IMR-90 (cell line): ENCODE data around the gene PI4KA. TPM values are rescaled to one million over a fixed set of nuclear protein-coding genes. Genes with fewer than 3 reads are reported as not detected.

Experiments
- ATAC-seq: fragments of 200-7000 bp; cut with Tn5 transposase; 2 replicates; pipeline ENCODE4 v1.9.1; 2020; ENCODE audit warnings: low read depth, mild to moderate bottlenecking, moderate library complexity
- BruUV-seq: library from RNA; stranded (reverse); fragments of 400-500 nt; replicated peaks from 2 replicates; lab custom pipeline; 2021; lab: Mats Ljungman, UMichigan
- CTCF ChIA-PET: fragments of 300-600 bp; formaldehyde crosslinking; extraction: SDS; loops from one replicate; lab custom pipeline; 2021; ENCODE audit warnings: antibody characterized with exemption; lab: Yijun Ruan, JAX
- POLR2A ChIA-PET: fragments of 300-600 bp; sonication (Branson Sonifier 250); formaldehyde crosslinking; loops from one replicate; lab custom pipeline; 2022; ENCODE audit warnings: antibody characterized with exemption; ENCODE audit not compliant: unreplicated experiment; lab: Charles Lee
- DNase-seq: peaks from one replicate; pipeline ENCODE4 v3.0.0; 2013
- H2AFZ ChIP-seq: replicated peaks from 2 replicates; pipeline ENCODE3; 2013; ENCODE audit warnings: low read length, mild to moderate bottlenecking; ENCODE audit not compliant: poor library complexity
- H2AK5ac ChIP-seq: 2 replicates; pipeline ENCODE4 v1.6.1; 2013; ENCODE audit warnings: low read depth, low read length, inconsistent platforms
- H2AK9ac ChIP-seq: replicated peaks from 2 replicates; pipeline ENCODE3; 2013; ENCODE audit warnings: mild to moderate bottlenecking, low read depth, low read length, moderate library complexity; ENCODE audit not compliant: poor library complexity
- H2BK120ac ChIP-seq: 2 replicates; pipeline ENCODE4 v1.6.1; 2013; ENCODE audit warnings: low read depth, low read length, inconsistent platforms
- H2BK15ac ChIP-seq: 3 replicates; pipeline ENCODE4 v1.6.1; 2013; ENCODE audit warnings: low read depth, low read length, inconsistent platforms
- H2BK20ac ChIP-seq: 2 replicates; pipeline ENCODE4 v1.6.1; 2013; ENCODE audit warnings: low read depth, mild to moderate bottlenecking, inconsistent platforms, low read length, moderate library complexity
- H2BK5ac ChIP-seq: 2 replicates; pipeline ENCODE4 v1.6.1; 2013; ENCODE audit warnings: mild to moderate bottlenecking, low read depth, low read length, inconsistent platforms; ENCODE audit not compliant: poor library complexity, severe bottlenecking
- H3K14ac ChIP-seq: replicated peaks from 2 replicates; pipeline ENCODE4 v1.6.1; 2013; ENCODE audit warnings: low read depth, low read length, inconsistent platforms
- H3K18ac ChIP-seq: 2 replicates; pipeline ENCODE4 v1.6.1; 2013; ENCODE audit warnings: low read depth, low read length, control low read depth
- H3K23ac ChIP-seq: 2 replicates; pipeline ENCODE4 v1.6.1; 2013; ENCODE audit warnings: low read depth, low read length, inconsistent platforms
- H3K27ac ChIP-seq: 2 replicates; pipeline ENCODE4 v1.5.1; 2013; ENCODE audit warnings: mild to moderate bottlenecking, control low read depth, low read length; ENCODE audit not compliant: insufficient read depth
- H3K27me3 ChIP-seq: 2 replicates; pipeline ENCODE4 v1.6.1; 2013; ENCODE audit warnings: low read length; ENCODE audit not compliant: control insufficient read depth, insufficient read depth
- H3K36me3 ChIP-seq: 2 replicates; pipeline ENCODE4 v1.6.1; 2013; ENCODE audit warnings: low read length, mixed read lengths; ENCODE audit not compliant: control insufficient read depth, insufficient read depth
- H3K4ac ChIP-seq: 2 replicates; pipeline ENCODE4 v1.6.1; 2013; ENCODE audit warnings: low read depth, low read length, inconsistent platforms
- H3K4me1 ChIP-seq: 2 replicates; pipeline ENCODE4 v1.6.1; 2013; ENCODE audit warnings: low read length, mixed read lengths; ENCODE audit not compliant: control insufficient read depth, insufficient read depth
- H3K4me2 ChIP-seq: 2 replicates; pipeline ENCODE4 v1.6.1; 2013; ENCODE audit warnings: low read depth, mild to moderate bottlenecking, control low read depth, low read length, moderate library complexity
- H3K4me3 ChIP-seq: 2 replicates; pipeline ENCODE4 v1.5.1; 2013; ENCODE audit warnings: low read depth, mild to moderate bottlenecking, control low read depth, low read length, moderate library complexity; ENCODE audit not compliant: insufficient read depth
- H3K56ac ChIP-seq: 2 replicates; pipeline ENCODE4 v1.6.1; 2013; ENCODE audit warnings: low read length, inconsistent platforms; ENCODE audit not compliant: insufficient read depth; ENCODE audit errors: extremely low read depth
- H3K79me1 ChIP-seq, 2 experiments: 2 replicates each; pipeline ENCODE4 v1.6.1; 2013; ENCODE audit warnings: low read length in 2 of 2, inconsistent platforms in 1 of 2, low read depth in 1 of 2
- H3K9ac ChIP-seq: 2 replicates; pipeline ENCODE4 v1.6.1; 2013; ENCODE audit warnings: low read depth, low read length, control low read depth
- H3K9me1 ChIP-seq: 2 replicates; pipeline ENCODE4 v1.6.1; 2013; ENCODE audit warnings: low read length, inconsistent platforms; ENCODE audit not compliant: insufficient read depth
- H3K9me3 ChIP-seq: 2 replicates; pipeline ENCODE4 v1.6.1; 2013; ENCODE audit warnings: low read length; ENCODE audit not compliant: control insufficient read depth, insufficient read depth
- H4K20me1 ChIP-seq: 2 replicates; pipeline ENCODE4 v1.6.1; 2013; ENCODE audit warnings: low read length, inconsistent platforms; ENCODE audit not compliant: insufficient read depth
- H4K5ac ChIP-seq: 2 replicates; pipeline ENCODE4 v1.6.1; 2013; ENCODE audit warnings: mild to moderate bottlenecking, low read depth, low read length, control low read depth
- H4K8ac ChIP-seq, 2 experiments: 2 replicates each; pipeline ENCODE4 v1.6.1; 2013; ENCODE audit warnings: low read depth in 2 of 2, low read length in 2 of 2, control low read depth in 1 of 2, inconsistent platforms in 1 of 2
- H4K91ac ChIP-seq: 2 replicates; pipeline ENCODE4 v1.6.1; 2013; ENCODE audit warnings: low read depth, low read length, inconsistent platforms; ENCODE audit not compliant: insufficient read depth
- BHLHE40 ChIP-seq: fragments of 150-350 bp; IDR thresholded peaks from 2 replicates; pipeline ENCODE4 v1.6.1; 2016; ENCODE audit warnings: mild to moderate bottlenecking, low read depth, low read length
- CEBPB ChIP-seq: IDR thresholded peaks from 2 replicates; pipeline ENCODE4 v1.6.1; 2012; ENCODE audit warnings: low read depth, low read length, improper control_type of control experiment
- CHD1 ChIP-seq: IDR thresholded peaks from 2 replicates; pipeline ENCODE4 v1.6.1; 2012; ENCODE audit warnings: low read depth, low read length, improper control_type of control experiment
- FOS ChIP-seq: fragments of 150-350 bp; IDR thresholded peaks from 2 replicates; pipeline ENCODE4 v1.6.1; 2016; ENCODE audit warnings: low read depth, low read length
- MAFK ChIP-seq: IDR thresholded peaks from 2 replicates; pipeline ENCODE4 v1.6.1; 2012; ENCODE audit warnings: low read depth, low read length, improper control_type of control experiment
- MAZ ChIP-seq: IDR thresholded peaks from 2 replicates; pipeline ENCODE4 v1.6.1; 2012; ENCODE audit warnings: low read depth, mild to moderate bottlenecking, low read length, improper control_type of control experiment, moderate library complexity, borderline replicate concordance
- MXI1 ChIP-seq: IDR thresholded peaks from 2 replicates; pipeline ENCODE4 v1.6.1; 2012; ENCODE audit warnings: low read depth, mild to moderate bottlenecking, low read length, moderate library complexity, borderline replicate concordance
- NFE2L2 ChIP-seq: fragments of 150-350 bp; IDR thresholded peaks from 2 replicates; pipeline ENCODE4 v1.6.1; 2016; ENCODE audit warnings: low read depth, mild to moderate bottlenecking, low read length
- POLR2A ChIP-seq: IDR thresholded peaks from 2 replicates; pipeline ENCODE4 v1.6.1; 2012; ENCODE audit warnings: mild to moderate bottlenecking, low read depth, low read length
- RAD21 ChIP-seq: IDR thresholded peaks from 2 replicates; pipeline ENCODE4 v1.6.1; 2012; ENCODE audit warnings: low read length, improper control_type of control experiment
- RCOR1 ChIP-seq: IDR thresholded peaks from 2 replicates; pipeline ENCODE4 v1.6.1; 2012; ENCODE audit warnings: mild to moderate bottlenecking, low read length, improper control_type of control experiment; ENCODE audit not compliant: insufficient replicate concordance
- RFX5 ChIP-seq: IDR thresholded peaks from 2 replicates; pipeline ENCODE4 v1.8.0; 2012; ENCODE audit warnings: low read depth, mild to moderate bottlenecking, low read length, moderate library complexity
- SMC3 ChIP-seq: fragments of 150-350 bp; IDR thresholded peaks from 2 replicates; pipeline ENCODE4 v1.6.1; 2016; ENCODE audit warnings: low read depth, mild to moderate bottlenecking, antibody characterized with exemption, low read length, moderate library complexity
- WGBS, 2 experiments: methylation state at CpG; one replicate each; pipeline versions ENCODE4 v1.1.5 to v1.1.7; 2013; ENCODE audit warnings: missing lambda C conversion rate in 2 of 2; ENCODE audit not compliant: insufficient read length in 1 of 2; ENCODE audit errors: extremely low coverage in 2 of 2; 5-methylcytosine and 5-hydroxymethylcytosine counted together
- dilution Hi-C: fragments of 300-500 bp; cut with HindIII; formaldehyde crosslinking; loops from one replicate; pipeline ENCODE4 v1.14.3; 2018; ENCODE audit warnings: low sequenced_read_pairs; ENCODE audit not compliant: unreplicated experiment
- in situ Hi-C: fragments of 300-500 bp; cut with MboI; formaldehyde crosslinking; loops from 3 replicates; pipeline ENCODE4 v1.14.3; 2019; ENCODE audit warnings: low sequenced_read_pairs, inconsistent platforms, mixed read lengths
- intact Hi-C: fragments of 100-400 bp; cut with micrococcal nuclease; formaldehyde crosslinking; loops from 2 replicates; pipeline ENCODE4 v1.10.0; 2022
- polyA plus RNA-seq, 3 experiments: library from polyadenylated mRNA; depleted of rRNA; stranded (reverse); fragments of >200 nt; gene quantifications; 2 replicates each; pipeline ENCODE4 v1.2.3, GENCODE V29; 2012; ENCODE audit warnings: low replicate concordance in 1 of 3
- total RNA-seq: library from RNA; depleted of rRNA; stranded (reverse); fragments of >200 nt; gene quantifications from 2 replicates; pipeline ENCODE4 v1.2.3, GENCODE V29; 2012
- TF ChIP-seq, protein P1 (sequence below): conservative IDR thresholded peaks from 2 replicates; pipeline ENCODE4 v1.5.1; 2012; ENCODE audit warnings: mild to moderate bottlenecking, low read depth, low read length, improper control_type of control experiment
- TF ChIP-seq, protein P2 (sequence below): fragments of 150-350 bp; IDR thresholded peaks from 2 replicates; pipeline ENCODE4 v1.6.1; 2017; ENCODE audit warnings: mild to moderate bottlenecking, antibody characterized with exemption, low read length, low read depth
- TF ChIP-seq, protein P3 (sequence below): fragments of 150-350 bp; IDR thresholded peaks from 2 replicates; pipeline ENCODE4 v1.6.1; 2016; ENCODE audit warnings: low read depth, mild to moderate bottlenecking, low read length, moderate library complexity, borderline replicate concordance

PI4KA gene
- total and polyA plus RNA-seq, 2 of the 4 experiments (the other 2 are of a cell fraction): 16.8 to 35.5 TPM

DNA sequence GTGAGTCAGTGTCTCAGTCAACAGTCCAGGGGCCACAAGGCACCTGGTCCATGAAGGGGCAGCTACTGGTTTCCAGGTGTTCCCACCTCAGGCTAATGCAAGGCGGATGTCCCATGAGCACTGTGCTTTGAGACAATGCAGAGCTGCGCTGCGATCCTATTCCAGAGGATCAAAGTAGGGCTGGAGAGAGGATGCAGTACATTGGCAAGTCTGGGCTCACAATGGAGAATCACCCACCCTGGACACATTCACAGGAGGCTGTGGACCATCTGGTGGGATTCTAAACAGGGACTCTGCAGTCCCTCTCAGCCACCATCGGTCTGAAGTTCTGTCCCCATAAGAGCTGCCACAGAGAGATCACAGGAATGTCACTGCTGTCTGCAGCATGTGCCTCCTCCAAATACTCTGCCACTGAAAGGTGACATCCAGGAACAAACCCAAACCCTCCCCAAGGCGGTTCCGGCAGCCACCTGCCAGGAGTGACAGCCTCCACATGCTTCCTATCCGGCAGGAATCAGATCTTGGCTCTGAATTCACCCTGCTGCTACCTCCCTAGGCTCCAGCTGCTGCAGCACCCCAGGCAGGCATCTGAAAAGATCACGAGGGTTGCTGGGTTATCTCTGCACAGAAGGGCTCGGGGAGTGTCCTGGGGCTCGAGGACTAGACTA is 130.0 kb downstream of the PI4KA start:
- H2BK5ac ChIP-seq: no peak overlapping the region

More for the DNA sequence above, 130.0 kb downstream of the PI4KA start:
- Histone ChIP-seq H2BK120ac (no peak overlapping the region), H3K4me1 (no peaks in the 10 kb centered on the region), H3K56ac (no peak overlapping the region), H2BK20ac (no peak overlapping the region), H3K27ac (no peak overlapping the region), H2AFZ (no peak overlapping the region), H4K5ac (no peak overlapping the region), H4K91ac (no peak overlapping the region), H3K4me2 (no peak overlapping the region), H4K20me1 (no peaks in the 10 kb centered on the region), H3K9me1 (no peaks in the 10 kb centered on the region), H3K14ac (no peak overlapping the region), H3K36me3 (peaks cover 45% of the 10 kb centered on the region), H2AK5ac (no peak overlapping the region), H3K4me3 (no peak overlapping the region), H4K8ac (no peak overlapping the region), H3K27me3 (no peaks in the 10 kb centered on the region), H3K9ac (no peak overlapping the region), H2AK9ac (no peak overlapping the region), H3K23ac (no peak overlapping the region), H2BK15ac (no peak overlapping the region), H3K4ac (no peak overlapping the region), H3K9me3 (no peaks in the 10 kb centered on the region), H3K18ac (no peak overlapping the region), H3K79me1 (no peaks in the 10 kb centered on the region; a peak in 1 of 4 replicates)
- no TSS peak for BruUV-seq
- ATAC-seq (no peak), DNase-seq (no peak)
- ChIA-PET POLR2A (no interaction called here), CTCF (no interaction called here)
- dilution Hi-C loops (no loop called here), intact Hi-C loops (no loop called here), in situ Hi-C loops (loop anchor here (10.0 kb wide), 1 partner anchor 56 kb away; no protein-coding TSS in a partner anchor)
- WGBS, 2 experiments: 90% methylated on average over 2 of the region's 10 CpGs; no CpG with 5 or more reads in 1 of the 2 experiments
- TF ChIP-seq RAD21: no peak
- TF ChIP-seq MXI1: no peak
- TF ChIP-seq NFE2L2: no peak
- TF ChIP-seq POLR2A: no peak
- TF ChIP-seq SMC3: no peak
- TF ChIP-seq, protein P1, sequence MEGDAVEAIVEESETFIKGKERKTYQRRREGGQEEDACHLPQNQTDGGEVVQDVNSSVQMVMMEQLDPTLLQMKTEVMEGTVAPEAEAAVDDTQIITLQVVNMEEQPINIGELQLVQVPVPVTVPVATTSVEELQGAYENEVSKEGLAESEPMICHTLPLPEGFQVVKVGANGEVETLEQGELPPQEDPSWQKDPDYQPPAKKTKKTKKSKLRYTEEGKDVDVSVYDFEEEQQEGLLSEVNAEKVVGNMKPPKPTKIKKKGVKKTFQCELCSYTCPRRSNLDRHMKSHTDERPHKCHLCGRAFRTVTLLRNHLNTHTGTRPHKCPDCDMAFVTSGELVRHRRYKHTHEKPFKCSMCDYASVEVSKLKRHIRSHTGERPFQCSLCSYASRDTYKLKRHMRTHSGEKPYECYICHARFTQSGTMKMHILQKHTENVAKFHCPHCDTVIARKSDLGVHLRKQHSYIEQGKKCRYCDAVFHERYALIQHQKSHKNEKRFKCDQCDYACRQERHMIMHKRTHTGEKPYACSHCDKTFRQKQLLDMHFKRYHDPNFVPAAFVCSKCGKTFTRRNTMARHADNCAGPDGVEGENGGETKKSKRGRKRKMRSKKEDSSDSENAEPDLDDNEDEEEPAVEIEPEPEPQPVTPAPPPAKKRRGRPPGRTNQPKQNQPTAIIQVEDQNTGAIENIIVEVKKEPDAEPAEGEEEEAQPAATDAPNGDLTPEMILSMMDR: no peak
- no peak for TF ChIP-seq RCOR1
- TF ChIP-seq RFX5: no peak
- TF ChIP-seq MAFK: no peak
- TF ChIP-seq, protein P2, sequence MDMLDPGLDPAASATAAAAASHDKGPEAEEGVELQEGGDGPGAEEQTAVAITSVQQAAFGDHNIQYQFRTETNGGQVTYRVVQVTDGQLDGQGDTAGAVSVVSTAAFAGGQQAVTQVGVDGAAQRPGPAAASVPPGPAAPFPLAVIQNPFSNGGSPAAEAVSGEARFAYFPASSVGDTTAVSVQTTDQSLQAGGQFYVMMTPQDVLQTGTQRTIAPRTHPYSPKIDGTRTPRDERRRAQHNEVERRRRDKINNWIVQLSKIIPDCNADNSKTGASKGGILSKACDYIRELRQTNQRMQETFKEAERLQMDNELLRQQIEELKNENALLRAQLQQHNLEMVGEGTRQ: no peak
- TF ChIP-seq CEBPB: no peak
- TF ChIP-seq MAZ: no peak
- TF ChIP-seq, protein P3, sequence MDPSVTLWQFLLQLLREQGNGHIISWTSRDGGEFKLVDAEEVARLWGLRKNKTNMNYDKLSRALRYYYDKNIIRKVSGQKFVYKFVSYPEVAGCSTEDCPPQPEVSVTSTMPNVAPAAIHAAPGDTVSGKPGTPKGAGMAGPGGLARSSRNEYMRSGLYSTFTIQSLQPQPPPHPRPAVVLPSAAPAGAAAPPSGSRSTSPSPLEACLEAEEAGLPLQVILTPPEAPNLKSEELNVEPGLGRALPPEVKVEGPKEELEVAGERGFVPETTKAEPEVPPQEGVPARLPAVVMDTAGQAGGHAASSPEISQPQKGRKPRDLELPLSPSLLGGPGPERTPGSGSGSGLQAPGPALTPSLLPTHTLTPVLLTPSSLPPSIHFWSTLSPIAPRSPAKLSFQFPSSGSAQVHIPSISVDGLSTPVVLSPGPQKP: no peak
- TF ChIP-seq FOS: no peak
- no peak for TF ChIP-seq BHLHE40
- TF ChIP-seq CHD1: no peak
